Stimulated activated CD4-positive, alpha-beta T cell treated with anti-CD3 and anti-CD28 coated beads, Interleukin-12 subunit alpha, Interleukin-12 subunit beta, amount 100 ng/mL, for 24 hours (primary cell): ENCODE results near the gene PIEZO2.
"Not testable (repeated sequence)": the region's sequence is repeated elsewhere in the genome, so short reads cannot be mapped to it uniquely, and the experiment has no call there.

Experiments
- DNase-seq, 2 experiments: peaks; one replicate each; pipeline ENCODE4 v3.0.0-alpha.2; 2020; ENCODE audit warnings: low read depth in 2 of 2

Gene PIEZO2

GRCh38 chr18:11150271-11150615, 874 bp upstream of the PIEZO2 start:
- DNase-seq: no peak

DNA sequence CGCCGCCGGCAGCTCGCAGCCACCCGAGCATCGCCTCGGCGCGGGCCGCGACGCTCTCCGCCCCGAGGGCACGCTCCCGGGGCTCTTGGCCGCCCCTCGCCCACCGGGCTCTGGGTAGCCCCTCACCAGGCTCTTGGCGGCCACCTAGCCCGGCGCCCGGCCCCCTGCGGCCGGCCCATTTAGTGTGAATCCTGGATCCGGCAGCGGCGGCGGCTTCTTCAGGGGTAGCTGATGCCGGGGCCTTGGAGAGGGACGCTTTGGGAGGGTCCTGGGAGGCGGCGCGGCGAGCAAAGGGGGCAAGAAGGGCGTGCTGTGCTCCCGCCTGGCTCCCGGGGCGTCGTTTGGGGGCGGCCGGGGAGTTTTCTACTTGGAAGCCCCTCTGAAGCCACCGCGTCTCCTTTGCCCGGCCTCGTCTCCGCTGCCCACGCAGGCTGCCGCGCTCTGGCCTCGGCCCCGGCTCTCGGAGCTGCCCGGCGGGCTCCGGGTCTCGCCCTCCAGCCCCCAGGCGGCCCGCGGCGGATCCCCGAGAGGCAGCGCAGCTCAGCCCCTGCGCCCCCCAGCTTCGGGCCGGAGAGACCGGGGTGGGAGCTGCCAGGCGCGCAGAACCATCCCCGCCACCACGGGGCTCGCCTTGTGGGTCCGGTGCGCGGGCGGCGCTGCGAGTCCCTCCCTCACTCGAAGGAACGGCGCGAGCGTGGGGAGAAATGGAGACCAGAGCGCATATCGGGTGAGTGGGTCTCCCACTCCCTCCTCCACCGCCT, 509 bp downstream of the PIEZO2 start:
- DNase-seq: no peak

DNA sequence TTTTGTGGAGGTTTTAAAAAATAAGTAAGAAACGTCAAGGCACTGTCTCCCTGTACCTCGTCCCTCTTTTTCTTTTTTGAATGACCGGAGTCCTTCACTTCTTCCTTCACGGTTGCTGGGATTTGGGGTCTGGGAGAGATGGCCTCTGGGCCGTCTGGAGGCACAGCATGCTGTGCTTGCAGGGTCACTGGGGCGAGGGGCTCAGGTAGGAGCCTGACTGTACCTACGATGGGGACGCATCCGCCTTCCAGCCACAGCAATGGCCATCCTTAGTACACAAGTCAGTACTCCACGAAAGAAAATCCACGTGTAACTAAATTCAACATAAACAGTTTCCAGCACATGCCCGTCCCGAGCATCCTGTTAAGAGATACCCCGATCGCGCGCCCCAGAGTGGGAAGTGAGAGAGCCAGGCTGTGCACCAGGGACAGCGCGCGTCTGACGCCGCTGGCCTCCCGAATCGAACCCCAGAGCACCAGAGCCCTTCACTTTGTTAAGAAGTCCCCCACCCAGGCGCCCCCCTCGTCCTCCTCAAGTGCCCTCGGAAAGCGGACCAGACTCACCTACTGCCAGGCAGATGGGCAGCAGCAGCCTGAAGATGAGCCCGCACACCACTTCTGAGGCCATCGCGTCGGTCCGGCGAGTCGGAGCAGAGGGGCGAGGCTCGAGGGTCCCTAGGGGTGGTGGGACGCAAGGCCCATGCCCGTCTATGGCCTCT, 1.2 kb downstream of the PIEZO2 start:
- DNase-seq: no peak

DNA sequence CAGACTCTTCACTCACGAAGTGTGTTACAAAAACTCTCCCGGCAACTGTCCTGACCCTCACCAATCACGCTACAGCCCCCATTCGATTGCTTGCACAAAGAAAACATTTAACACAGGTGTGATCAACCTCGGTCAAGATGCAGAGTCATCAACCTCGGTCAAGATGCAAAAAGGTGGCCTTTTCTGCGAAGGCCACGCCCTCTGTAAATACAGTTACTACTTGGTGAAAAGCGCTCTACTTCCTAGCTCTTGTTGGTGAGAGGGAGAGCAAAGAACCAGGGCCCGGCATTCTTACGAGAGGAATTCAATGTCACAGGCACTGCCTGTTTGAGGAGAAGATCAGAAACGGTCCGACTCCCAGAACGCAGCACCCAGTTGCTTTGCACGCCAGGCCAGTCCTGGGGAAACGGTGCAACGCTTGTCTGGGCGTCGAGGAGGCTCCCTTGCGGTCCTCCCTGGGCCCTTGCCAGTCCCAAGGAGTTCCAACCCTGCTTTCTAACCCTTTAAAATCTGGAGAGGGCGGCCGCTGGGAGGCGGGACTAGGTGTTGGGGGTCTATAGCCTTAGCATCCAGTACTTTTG, 1.9 kb downstream of the PIEZO2 start:
- no peak for DNase-seq

- DNase-seq: no peak
These were observed 2.4 kb downstream of the PIEZO2 start for GRCh38 chr18:11146947-11147345.

GRCh38 chr18:11146238-11146946, 3.0 kb downstream of the PIEZO2 start:
- no peak for DNase-seq

DNA sequence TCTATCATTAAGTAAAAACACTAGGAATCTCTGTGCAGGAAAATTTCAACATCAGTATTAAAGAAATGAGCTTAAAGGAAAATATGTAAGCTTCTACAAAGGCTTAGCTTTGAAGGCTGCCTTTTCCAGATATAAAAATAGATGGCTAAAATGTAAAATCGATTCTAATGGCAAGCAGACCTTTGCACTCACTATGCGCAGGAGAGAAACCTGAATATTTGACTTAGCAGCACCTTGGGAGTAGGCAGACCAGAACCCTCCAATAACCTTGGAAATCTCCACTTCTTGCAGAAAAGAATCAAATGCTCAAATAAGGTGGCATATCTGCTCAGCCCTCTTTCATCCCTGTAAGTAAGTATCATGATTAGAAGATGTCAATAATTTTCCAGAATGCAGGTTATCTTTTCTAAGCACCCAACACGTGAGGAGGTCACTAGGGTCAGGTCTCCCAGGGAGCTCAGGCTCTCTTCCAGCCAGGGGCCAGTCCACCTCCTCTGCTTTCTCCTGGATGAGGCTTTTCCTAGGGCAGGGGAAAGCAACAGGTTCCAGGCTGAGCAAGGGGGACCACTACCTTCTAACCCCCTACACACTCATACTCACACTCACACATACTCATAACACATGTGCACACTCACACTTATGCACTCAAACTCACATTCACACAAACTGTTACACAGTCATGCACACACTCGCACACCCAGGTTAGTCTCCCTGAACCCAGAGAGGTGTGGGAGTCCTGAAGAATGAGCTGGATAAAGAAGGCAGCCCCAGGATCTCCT, 3.8 kb downstream of the PIEZO2 start:
- no peak for DNase-seq

DNA sequence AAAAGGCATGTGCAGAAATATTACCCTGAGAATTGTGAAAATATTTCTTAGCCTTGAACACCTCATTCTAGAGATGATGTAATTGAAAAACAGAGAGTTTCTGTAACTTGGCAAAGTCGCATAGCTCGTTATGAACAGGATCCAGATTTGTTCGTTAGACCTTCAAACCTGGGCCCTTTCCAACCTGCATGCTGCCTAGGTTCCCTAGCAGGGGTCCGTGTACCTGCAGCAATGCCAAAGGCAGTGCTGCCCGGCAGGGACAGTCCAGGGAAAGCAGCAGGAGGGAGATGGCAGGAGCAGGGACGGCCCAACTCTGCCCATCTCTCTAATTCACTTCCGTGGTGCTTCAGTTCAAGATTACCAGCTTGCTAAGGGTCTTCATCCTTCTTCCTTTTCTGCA, 12.0 kb downstream of the PIEZO2 start:
- DNase-seq: no peak

GRCh38 chr18:11136241-11136640, 13.1 kb downstream of the PIEZO2 start:
- no peak for DNase-seq

DNA sequence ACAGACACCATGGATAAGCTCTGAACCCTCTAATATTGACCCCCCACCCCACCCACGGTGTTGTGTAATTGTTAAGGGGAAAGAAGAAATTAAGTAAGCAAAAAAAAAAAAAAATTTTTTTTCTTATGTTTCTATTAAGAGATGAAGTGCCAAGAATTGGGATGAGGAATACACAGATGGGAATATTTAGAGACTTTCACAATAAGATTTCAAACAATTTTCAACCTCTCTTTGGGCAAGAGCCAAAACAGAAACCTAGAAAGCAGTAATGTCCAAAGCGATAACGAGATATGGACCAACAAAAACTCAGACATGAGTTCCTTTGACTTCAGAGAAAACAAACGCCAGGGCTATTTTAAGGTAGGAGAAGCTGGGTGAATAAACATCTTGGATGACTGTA, 14.4 kb downstream of the PIEZO2 start:
- no peak for DNase-seq

DNA sequence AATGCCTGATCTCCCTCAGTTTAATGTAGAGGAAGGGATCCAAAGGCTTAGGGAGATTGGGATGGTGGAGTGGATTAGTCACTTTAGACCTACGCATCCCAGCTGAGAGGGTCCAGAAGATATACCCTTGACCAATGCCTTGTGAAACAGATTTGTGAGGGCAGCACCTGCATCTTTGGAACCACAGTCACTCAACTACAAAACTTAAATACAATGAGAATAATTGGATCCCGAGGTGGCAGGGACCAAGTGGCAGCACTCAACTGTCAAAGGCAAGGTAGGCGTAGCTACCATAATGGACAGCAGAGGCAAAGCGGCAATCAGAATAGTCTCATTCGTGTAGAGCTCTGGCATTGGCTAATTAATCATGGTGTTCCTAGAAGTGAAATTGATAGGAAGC, 20.3 kb downstream of the PIEZO2 start:
- not testable (repeated sequence) for DNase-seq

- DNase-seq: no peak
These were observed 23.7 kb downstream of the PIEZO2 start for GRCh38 chr18:11125492-11126315.

- DNase-seq: no peak
These were observed 25.3 kb downstream of the PIEZO2 start for GRCh38 chr18:11124054-11124453.

DNA sequence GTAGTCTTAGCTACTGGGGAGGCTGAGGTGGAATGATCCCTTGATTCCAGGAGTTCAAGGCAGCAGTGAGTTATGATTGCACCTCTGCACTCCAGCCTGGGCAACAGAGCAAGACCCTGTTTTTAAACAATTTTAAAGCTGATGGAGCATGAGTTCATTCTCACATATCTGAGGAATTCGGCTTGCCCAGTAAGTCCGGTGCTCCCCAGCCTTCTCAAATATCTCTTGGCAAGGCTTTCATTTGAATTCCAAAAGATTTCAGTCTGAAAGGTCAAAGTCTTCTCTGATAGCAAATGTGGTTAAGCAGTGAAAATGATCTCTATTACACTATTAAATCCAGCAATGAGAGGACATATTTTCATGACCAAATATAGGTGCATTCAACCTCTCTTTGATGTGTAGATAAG, 27.9 kb downstream of the PIEZO2 start:
- DNase-seq: no peak

GRCh38 chr18:11119959-11120587, 29.3 kb downstream of the PIEZO2 start:
- no peak for DNase-seq

DNA sequence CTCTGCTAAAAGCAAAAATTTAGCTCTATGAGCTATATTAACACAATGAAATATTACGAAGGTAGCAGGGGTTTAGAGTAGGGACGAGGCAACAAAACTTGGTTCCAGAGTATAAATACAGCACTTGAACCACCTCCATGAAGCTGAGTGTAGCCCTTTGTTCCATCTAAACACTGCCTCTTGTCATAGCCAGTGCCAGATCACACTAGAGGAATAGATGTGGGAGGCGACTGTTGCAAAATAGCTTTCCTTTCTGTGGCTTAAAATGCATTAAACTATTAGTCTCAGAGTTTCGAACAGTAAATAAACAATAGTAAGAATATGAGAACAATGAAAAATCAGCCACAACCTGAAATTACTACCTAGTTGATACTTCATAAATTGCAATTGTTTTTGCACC, 29.8 kb downstream of the PIEZO2 start:
- no peak for DNase-seq

DNA sequence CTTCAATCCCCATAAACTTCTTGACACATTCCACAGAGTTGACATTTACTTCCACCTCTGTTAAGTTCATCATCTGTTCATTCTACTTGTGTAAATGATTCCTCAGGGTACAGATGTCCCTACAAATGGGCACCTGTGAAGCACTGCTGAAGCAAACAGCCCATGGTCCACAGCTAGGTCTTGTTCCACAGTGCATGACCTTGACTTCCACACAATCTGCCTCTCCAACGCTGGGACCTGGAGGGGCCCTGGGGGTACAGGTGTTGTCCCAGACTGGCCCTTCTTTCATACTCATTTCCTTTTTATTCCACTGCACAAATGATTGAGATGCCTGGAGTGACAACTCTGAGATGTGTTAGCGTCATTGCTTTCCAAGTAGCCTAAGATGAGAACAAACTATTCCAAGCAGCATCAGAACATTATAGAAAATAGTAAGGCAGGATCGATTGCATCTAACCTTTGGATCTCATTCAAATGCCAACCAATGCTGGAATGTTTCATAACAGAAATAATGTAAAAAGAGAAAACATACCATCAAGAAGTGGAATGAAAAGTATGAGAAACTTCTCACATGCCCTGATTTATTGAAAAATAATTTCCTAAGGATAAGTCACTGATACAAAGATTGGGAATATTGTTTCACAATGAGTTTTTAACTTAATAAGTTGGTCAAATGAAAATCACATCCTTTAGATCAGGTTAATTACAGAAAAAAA, 31.2 kb downstream of the PIEZO2 start:
- no peak for DNase-seq

DNA sequence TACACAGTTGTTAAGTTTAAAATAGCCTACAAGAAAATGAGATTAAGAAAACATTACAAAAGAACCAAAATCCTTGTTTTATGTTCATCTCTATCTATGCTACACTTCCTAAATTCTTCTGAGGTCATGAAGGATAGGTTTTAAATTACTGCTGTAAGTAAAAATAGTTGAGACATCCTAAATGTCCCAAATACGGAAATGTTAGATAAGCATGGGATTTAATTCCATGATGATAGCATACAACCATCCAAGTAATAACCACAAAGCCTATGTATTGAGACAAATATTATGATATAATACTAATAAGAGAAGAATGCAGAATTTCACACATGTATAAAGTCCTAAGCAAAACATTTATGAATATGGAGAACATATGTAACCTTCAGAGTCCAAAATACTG, 34.1 kb downstream of the PIEZO2 start:
- no peak for DNase-seq

DNA sequence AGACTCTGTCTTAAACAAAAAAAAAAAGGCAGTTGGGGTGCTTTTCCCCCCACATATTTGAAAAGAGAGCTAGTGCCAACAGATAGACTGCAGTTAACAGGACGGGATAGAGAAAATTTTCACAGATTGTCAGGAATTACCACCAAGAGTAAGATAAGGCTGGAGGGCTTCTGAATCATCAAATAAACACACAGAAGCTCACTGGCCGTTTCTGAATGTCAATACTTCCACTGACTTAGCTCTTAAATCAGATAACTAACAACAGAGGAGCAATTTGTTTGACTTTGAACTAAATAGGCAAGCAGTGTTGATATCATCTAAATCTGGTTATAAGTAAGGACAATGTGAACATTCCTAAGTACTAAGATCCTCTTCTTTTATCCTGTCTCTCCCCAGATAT, 34.7 kb downstream of the PIEZO2 start:
- DNase-seq: no peak

DNA sequence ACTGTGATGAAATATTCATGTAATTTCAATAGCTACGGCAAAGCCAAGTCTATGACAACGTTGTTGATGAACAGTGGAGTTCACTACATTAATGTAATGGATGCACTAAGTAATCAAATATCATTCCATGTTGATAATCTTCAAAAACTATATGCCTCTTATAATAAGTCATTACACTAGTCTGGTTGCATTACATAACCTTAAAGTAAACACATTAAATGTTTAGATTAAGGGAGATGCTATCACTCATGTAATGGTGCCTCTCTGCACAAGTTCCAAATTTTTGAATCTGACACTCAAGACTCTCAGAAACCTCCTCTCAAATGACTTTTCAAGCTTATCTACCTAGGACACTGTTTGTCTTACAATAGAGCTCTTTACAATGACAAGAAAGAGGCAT, 35.4 kb downstream of the PIEZO2 start:
- no peak for DNase-seq
